ENCODE data around the gene PDE7B.

DNA sequence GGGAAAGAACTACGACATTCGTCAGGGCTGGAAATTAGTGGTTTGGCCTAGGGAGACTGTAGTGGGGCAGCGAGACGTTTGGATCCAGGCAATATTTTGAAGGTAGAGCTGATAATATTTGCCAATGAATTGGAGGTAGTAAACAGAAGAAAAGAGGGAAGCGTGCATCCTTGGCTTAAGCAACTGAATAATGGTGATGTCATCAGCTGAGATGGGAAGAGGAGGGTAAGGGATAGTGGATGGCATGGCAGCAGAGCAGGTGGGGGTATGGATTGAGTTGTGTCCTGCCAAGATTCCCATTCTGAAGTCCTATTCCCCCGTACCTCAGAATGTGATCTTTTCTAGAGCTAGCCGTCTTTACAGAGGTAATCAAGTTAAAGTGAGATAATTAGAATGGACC, 119.2 kb downstream of the PDE7B start:
- TF ChIP-seq, protein P1, sequence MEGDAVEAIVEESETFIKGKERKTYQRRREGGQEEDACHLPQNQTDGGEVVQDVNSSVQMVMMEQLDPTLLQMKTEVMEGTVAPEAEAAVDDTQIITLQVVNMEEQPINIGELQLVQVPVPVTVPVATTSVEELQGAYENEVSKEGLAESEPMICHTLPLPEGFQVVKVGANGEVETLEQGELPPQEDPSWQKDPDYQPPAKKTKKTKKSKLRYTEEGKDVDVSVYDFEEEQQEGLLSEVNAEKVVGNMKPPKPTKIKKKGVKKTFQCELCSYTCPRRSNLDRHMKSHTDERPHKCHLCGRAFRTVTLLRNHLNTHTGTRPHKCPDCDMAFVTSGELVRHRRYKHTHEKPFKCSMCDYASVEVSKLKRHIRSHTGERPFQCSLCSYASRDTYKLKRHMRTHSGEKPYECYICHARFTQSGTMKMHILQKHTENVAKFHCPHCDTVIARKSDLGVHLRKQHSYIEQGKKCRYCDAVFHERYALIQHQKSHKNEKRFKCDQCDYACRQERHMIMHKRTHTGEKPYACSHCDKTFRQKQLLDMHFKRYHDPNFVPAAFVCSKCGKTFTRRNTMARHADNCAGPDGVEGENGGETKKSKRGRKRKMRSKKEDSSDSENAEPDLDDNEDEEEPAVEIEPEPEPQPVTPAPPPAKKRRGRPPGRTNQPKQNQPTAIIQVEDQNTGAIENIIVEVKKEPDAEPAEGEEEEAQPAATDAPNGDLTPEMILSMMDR (IDR thresholded peaks at IDR 0.05), result no peak
- TF ChIP-seq EZH2 (IDR thresholded peaks at IDR 0.05; ENCODE audit: borderline replicate concordance, insufficient read depth, low read depth, low read length, poor library complexity, severe bottlenecking), result no peak
